Measurements from ENCODE around the gene ITPRIPL1.

GRCh38 chr2:96315005-96315399 lies 10.1 kb upstream of the ITPRIPL1 start:
- no peak for TF ChIP-seq POLR2AphosphoS5 (IDR thresholded peaks at IDR 0.05)
- TF ChIP-seq CTCF (IDR thresholded peaks at IDR 0.05), result no peak
- no peak for TF ChIP-seq POLR2A (IDR thresholded peaks at IDR 0.05)
